Urinary bladder (tissue), 4 donors: ENCODE results near the gene ETF1. TPM values are rescaled to one million over a fixed set of nuclear protein-coding genes. Genes with fewer than 3 reads are reported as not detected.

Experiments
- DNase-seq: peaks from one replicate; pipeline ENCODE4 v3.0.0-alpha.2; 2015; ENCODE audit errors: extremely low spot score
- H3K27ac ChIP-seq: one replicate; pipeline ENCODE4 v1.5.1; 2013; ENCODE audit warnings: low read depth, mild to moderate bottlenecking, moderate library complexity
- H3K36me3 ChIP-seq: one replicate; pipeline ENCODE4 v1.6.1; 2013; ENCODE audit warnings: mild to moderate bottlenecking, moderate library complexity; ENCODE audit not compliant: insufficient read depth
- H3K4me1 ChIP-seq: one replicate; pipeline ENCODE4 v1.6.1; 2013; ENCODE audit warnings: mild to moderate bottlenecking, moderate library complexity; ENCODE audit not compliant: insufficient read depth
- H3K4me3 ChIP-seq: one replicate; pipeline ENCODE4 v1.5.1; 2013; ENCODE audit warnings: low read depth, low read length
- WGBS: extraction: QIAGEN DNeasy Blood & Tissue Kit; methylation state at CpG from one replicate; pipeline ENCODE4 v1.1.7; 2013; 5-methylcytosine and 5-hydroxymethylcytosine counted together
- polyA plus RNA-seq: library from polyadenylated mRNA; stranded (reverse); fragments of 200-250 nt; gene quantifications from one replicate; pipeline ENCODE4 v1.2.3, GENCODE V29; 2013
- total RNA-seq: library from RNA; depleted of rRNA; stranded (reverse); fragments of >200 nt; gene quantifications from one replicate; pipeline ENCODE4 v1.2.3, GENCODE V29; 2014
- donor health status: healthy with polysubstance abuse.
- donor health status: healthy.

Gene ETF1
- total and polyA plus RNA-seq, 2 donors: 62.0 to 66.3 TPM

- WGBS: 93% methylated on average over 4 of the region's 4 CpGs
- Histone ChIP-seq H3K4me1 (no peaks in the 10 kb centered on the region), H3K36me3 (peaks cover 5% of the 10 kb centered on the region), H3K27ac (no peak overlapping the region), H3K4me3 (no peak overlapping the region)
- no peak for DNase-seq
Observed at GRCh38 chr5:138552657-138553056, 9.6 kb upstream of the ETF1 start.

- Histone ChIP-seq H3K4me3 (no peak overlapping the region), H3K27ac (no peak overlapping the region), H3K36me3 (peaks cover 1% of the 10 kb centered on the region), H3K4me1 (peaks cover 3% of the 10 kb centered on the region)
- 94% methylated on average over 5 of the region's 5 CpGs for WGBS
- no peak for DNase-seq
Observed at GRCh38 chr5:138549414-138549813, 6.4 kb upstream of the ETF1 start.

- no peak for DNase-seq
- Histone ChIP-seq H3K4me3 (no peak overlapping the region), H3K36me3 (no peaks in the 10 kb centered on the region), H3K4me1 (peaks cover 3% of the 10 kb centered on the region), H3K27ac (no peak overlapping the region)
- WGBS: 86% methylated on average over 6 of the region's 6 CpGs
Observed at GRCh38 chr5:138545919-138546562, 3.0 kb upstream of the ETF1 start.

- no peak for DNase-seq
- WGBS: 58% methylated on average over 16 of the region's 16 CpGs
- H3K27ac ChIP-seq: no peak overlapping the region
Observed at GRCh38 chr5:138544181-138545134, 1.4 kb upstream of the ETF1 start.

GRCh38 chr5:138543730-138544104 is 681 bp upstream of the ETF1 start:
- H3K27ac ChIP-seq: peak overlapping the region; percentile 92
- no peak for DNase-seq
- no peaks in the 10 kb centered on the region for H3K36me3 ChIP-seq
- H3K4me3 ChIP-seq: peak overlapping the region; percentile 56
- under 1% methylated on average over 12 of the region's 12 CpGs for WGBS
- peaks cover 3% of the 10 kb centered on the region for H3K4me1 ChIP-seq

More at GRCh38 chr5:138544181-138545134, 1.4 kb upstream of the ETF1 start:
- peak overlapping the region; percentile 56 for H3K4me3 ChIP-seq
- no peaks in the 10 kb centered on the region for H3K36me3 ChIP-seq
- peaks cover 3% of the 10 kb centered on the region for H3K4me1 ChIP-seq

GRCh38 chr5:138542180-138542955 is 668 bp downstream of the ETF1 start:
- under 1% methylated on average over 47 of the region's 47 CpGs for WGBS
- Histone ChIP-seq H3K27ac (peak overlapping the region; percentile 95), H3K4me1 (peaks cover 3% of the 10 kb centered on the region), H3K4me3 (peak overlapping the region; percentile 93), H3K36me3 (no peaks in the 10 kb centered on the region)
- DNase-seq: no peak

GRCh38 chr5:138541511-138542179 is 1.4 kb downstream of the ETF1 start:
- H3K27ac ChIP-seq: peak overlapping the region; percentile 95
- no peaks in the 10 kb centered on the region for H3K36me3 ChIP-seq
- no peak for DNase-seq
- H3K4me1 ChIP-seq: peaks cover 3% of the 10 kb centered on the region
- 18% methylated on average over 6 of the region's 6 CpGs for WGBS
- H3K4me3 ChIP-seq: peak overlapping the region; percentile 93

GRCh38 chr5:138539791-138540190 is 3.2 kb downstream of the ETF1 start:
- H3K4me1 ChIP-seq: peaks cover 2% of the 10 kb centered on the region
- no peak for DNase-seq
- H3K4me3 ChIP-seq: no peak overlapping the region
- no peak overlapping the region for H3K27ac ChIP-seq
- H3K36me3 ChIP-seq: no peaks in the 10 kb centered on the region

- H3K4me1 ChIP-seq: no peaks in the 10 kb centered on the region
- no peaks in the 10 kb centered on the region for H3K36me3 ChIP-seq
- no peak overlapping the region for H3K4me3 ChIP-seq
- whole genome bisulfite sequencing: 65% methylated on average over 2 of the region's 2 CpGs
- DNase-seq: no peak
- no peak overlapping the region for H3K27ac ChIP-seq
Observed at GRCh38 chr5:138538943-138539627, 4.0 kb downstream of the ETF1 start.

GRCh38 chr5:138536665-138537315 is 6.2 kb downstream of the ETF1 start:
- Histone ChIP-seq H3K4me1 (no peaks in the 10 kb centered on the region), H3K4me3 (no peak overlapping the region), H3K36me3 (no peaks in the 10 kb centered on the region), H3K27ac (no peak overlapping the region)
- 66% methylated on average over 4 of the region's 4 CpGs for WGBS
- no peak for DNase-seq

GRCh38 chr5:138536215-138536614 is 6.8 kb downstream of the ETF1 start:
- no peak for DNase-seq
- no peak overlapping the region for H3K27ac ChIP-seq
- 65% methylated on average over 2 of the region's 2 CpGs for WGBS
- no peaks in the 10 kb centered on the region for H3K4me1 ChIP-seq
- H3K36me3 ChIP-seq: no peaks in the 10 kb centered on the region
- H3K4me3 ChIP-seq: no peak overlapping the region
